GM18867 (cell line): ENCODE results near the gene TRIM39.

ENCODE experiments used
- ATAC-seq: cut with Tn5 transposase; IDR thresholded peaks from one replicate; pipeline ENCODE4 v1.9.1; 2021; ENCODE audit warnings: mild to moderate bottlenecking, moderate library complexity; ENCODE audit not compliant: unreplicated experiment

The TRIM39 gene

GRCh38 chr6:30327232-30327746, 562 bp downstream of the TRIM39 start:
- no peak for ATAC-seq

GRCh38 chr6:30328397-30328796, 1.7 kb downstream of the TRIM39 start:
- ATAC-seq: no peak

- no peak for ATAC-seq
Observed at GRCh38 chr6:30329331-30329730, 2.6 kb downstream of the TRIM39 start.

DNA sequence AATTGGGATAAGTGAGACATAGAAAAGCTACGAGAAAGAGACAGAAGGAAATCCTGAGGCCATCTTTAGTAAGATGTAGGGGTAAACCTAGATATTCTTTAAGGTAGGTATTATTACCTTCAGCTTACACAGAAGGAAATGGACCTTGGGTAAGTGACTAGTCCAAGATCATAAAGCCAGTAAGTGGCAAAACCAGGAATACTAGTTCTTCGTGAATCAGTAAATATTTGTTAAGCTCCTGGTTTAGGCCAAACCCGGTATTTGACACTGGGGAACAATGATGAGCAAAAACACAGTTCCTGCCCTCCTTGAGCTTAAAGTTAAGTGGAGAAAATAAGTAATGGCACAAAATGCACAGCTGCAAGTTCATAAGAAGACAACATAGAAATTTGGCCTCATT, 5.3 kb downstream of the TRIM39 start:
- no peak for ATAC-seq

- no peak for ATAC-seq
Observed at GRCh38 chr6:30334075-30334783, 7.5 kb downstream of the TRIM39 start.

DNA sequence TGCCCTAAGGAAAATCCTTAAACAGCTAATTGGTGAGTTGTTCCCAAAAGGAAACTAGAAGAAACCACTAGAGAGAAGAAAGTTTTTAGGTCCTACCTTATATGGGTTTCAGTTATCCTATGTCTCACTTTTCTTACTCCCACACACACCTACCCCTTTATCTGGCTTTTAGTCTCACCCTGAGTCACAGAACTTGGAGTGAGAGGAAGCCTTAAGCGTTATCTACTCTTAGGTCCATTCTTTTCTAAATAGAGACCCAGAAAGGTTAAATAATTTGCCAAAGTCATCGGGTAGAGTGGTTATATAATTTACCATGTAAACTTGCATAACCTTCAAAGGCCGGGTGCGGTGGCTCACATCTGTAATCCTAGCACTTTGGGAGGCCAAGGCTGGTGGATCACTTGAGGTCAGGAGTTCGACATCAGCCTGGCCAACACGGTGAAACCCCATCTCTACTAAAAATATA, 13.9 kb downstream of the TRIM39 start:
- ATAC-seq: no peak

- ATAC-seq: no peak
Observed at GRCh38 chr6:30341218-30341617, 14.5 kb downstream of the TRIM39 start.

DNA sequence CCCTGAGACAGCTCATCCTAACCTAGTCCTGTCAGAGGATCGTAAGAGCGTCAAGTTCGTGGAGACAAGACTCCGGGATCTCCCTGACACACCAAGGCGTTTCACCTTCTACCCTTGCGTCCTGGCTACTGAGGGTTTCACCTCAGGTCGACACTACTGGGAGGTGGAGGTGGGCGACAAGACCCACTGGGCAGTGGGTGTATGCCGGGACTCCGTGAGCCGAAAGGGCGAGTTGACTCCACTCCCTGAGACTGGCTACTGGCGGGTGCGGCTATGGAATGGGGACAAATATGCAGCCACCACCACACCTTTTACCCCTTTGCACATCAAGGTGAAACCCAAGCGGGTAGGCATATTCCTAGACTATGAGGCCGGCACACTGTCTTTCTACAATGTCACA, 15.0 kb downstream of the TRIM39 start:
- no peak for ATAC-seq

DNA sequence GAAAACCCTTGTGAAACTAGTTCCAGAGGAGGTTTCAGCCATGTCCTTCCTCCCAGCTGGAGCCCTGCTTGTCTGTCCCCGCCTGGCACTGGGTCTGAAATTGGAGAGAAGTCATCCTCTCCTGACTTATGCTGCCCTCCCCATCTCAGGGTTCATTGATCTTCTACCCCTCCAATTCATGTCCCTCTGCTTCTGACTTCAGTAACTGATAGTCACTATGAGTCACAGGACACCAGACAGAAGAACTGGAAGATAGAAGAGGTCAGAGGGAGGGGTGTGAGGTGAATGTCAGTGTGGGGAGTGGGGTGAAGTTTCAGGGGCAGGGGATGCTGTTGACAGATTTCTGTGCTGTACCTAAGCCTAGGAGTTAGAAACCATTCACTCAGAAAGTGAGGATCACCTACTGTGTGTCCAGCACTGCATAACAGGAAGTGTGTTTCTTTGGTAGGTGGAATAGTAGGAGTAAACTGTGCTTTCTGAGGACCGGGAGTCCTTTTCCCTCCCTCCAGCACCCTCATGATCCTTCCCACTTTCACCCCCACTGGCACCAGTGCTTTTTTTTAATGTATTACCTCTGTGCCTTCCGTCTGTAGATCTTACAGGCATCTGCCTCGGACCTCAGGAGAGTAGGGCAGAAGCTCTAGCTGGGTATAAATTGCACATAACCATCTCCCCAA, 17.6 kb downstream of the TRIM39 start:
- no peak for ATAC-seq

DNA sequence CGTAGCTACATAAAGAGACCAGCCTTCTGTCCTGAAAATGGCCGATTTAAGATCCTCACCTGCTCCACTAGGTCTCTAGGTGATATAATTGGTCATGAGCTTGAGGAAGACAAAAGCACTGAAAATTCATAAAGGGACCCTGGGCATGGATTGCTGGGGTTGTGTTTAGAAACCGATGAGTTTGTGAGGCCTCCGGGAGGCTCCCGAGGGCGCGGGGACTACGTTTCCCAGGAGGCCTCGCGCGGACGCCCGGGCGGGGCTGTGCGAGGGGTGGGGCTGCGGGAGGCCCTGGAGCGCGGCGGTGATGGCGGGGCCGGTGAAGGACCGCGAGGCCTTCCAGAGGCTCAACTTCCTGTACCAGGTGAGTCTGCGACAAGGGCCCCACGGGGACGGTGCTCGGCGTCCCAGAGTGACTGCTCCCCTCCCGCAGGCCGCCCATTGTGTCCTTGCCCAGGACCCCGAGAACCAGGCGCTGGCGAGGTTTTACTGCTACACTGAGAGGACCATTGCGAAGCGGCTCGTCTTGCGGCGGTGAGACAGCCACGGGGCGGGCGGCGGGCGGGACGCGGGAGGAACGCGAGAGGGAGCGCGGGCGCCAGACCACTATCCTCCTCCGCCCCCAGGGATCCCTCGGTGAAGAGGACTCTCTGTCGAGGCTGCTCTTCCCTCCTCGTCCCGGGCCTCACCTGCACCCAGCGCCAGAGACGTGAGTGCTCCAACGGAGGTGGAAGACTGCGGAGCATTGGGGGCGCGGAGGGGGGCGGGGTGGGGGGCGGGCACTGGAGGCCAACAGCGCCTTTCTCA, 18.3 kb downstream of the TRIM39 start, which contains the start of gene RPP21:
RPP21 (plus strand) TSS at position 289 of the 804 bp plus-strand sequence; CDS start at position 305, 16 bp downstream.
- peak; percentile 88 for ATAC-seq

GRCh38 chr6:30345852-30346251, 19.1 kb downstream of the TRIM39 start:
- no peak for ATAC-seq

- no peak for ATAC-seq
Observed at GRCh38 chr6:30348957-30349356, 22.2 kb downstream of the TRIM39 start.

- ATAC-seq: no peak
Observed at GRCh38 chr6:30349421-30350177, 22.9 kb downstream of the TRIM39 start.

- ATAC-seq: no peak
Observed at GRCh38 chr6:30350524-30350923, 23.8 kb downstream of the TRIM39 start.

DNA sequence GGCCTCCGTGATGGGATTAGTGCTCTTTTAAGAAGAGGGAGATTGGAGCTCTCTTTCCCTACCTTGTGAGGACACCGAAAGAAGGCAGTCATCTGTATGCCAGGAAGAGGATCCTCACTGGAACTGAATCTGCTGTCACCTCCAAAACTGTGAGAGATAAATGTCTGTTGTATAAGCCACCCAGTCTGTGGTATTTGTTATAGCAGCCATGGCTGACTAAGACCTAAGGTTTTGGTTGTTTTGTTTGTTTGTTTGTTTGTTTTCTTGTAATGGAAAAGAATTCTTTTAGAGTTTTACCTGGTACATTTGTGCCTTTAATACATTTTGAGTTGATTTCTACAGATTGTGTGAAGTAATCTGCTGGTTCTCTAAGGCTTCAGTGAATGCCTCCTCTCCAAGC, 25.8 kb downstream of the TRIM39 start:
- ATAC-seq: no peak

- ATAC-seq: no peak
Observed at GRCh38 chr6:30355281-30355680, 28.6 kb downstream of the TRIM39 start.

DNA sequence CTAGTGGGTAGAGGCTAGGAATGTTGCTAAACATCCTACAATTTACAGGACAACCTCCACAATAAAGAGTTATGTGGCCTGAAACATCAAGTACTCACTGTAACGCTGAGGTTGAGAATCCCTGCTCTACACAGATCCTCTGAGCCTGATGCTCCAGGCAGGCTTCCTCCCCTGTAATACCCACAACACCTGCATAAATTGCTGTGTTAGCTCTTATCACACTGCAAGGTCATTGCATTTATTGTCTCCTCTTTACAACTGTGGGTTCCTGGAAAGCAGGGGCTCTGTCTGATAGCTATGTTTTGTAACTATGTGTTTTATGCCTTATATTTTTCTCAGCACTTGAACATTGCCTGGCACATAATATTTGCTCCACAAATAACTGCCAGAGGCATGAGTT, 29.8 kb downstream of the TRIM39 start:
- no peak for ATAC-seq

GRCh38 chr6:30357678-30358540, 31.2 kb downstream of the TRIM39 start:
- no peak for ATAC-seq

GRCh38 chr6:30359276-30359675, 32.5 kb downstream of the TRIM39 start:
- no peak for ATAC-seq

DNA sequence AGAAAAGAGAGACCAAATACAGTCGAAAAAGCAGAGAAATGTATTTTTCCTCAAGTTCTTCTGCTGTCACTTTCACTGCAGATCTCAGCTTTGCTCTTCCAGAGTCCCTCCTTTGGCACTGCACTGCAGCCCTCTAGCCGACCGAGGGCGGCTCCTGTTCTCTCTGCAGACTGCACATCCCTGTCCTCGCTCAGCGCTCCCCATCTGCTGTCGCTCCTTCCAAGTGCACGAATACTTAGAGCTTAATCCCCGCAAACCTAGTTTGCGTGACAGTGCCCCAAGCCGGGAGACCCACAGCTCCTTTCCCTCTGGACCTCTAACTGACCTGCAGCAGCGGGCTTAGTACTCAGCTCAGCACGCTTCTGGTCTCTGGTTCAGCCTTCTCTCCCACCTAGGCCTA, 33.4 kb downstream of the TRIM39 start:
- ATAC-seq: no peak
